ENCODE measurements around the gene LARGE1.

LARGE1 gene

GRCh38 chr22:33328789-33329296 lies 591.4 kb downstream of the LARGE1 start:
- 0 out of 2 replicates have a peak, but pooled peaks cover 4% of the 10 kb centered on the region for H3K36me3 ChIP-seq (ENCODE audit: insufficient read depth, low read length)
- no peak overlapping the region for H3K9ac ChIP-seq (ENCODE audit: low read depth, low read length)
- no peaks in the 10 kb centered on the region for H3K9me3 ChIP-seq (ENCODE audit: control insufficient read depth, insufficient read depth, low read length)
- no peaks in the 10 kb centered on the region for H3K4me1 ChIP-seq (ENCODE audit: insufficient read depth, low read length)

- no peaks in the 10 kb centered on the region for H3K4me1 ChIP-seq (ENCODE audit: insufficient read depth, low read length)
- no peaks in the 10 kb centered on the region for H3K9me3 ChIP-seq (ENCODE audit: control insufficient read depth, insufficient read depth, low read length)
- 0 out of 2 replicates have a peak, but pooled peaks cover 4% of the 10 kb centered on the region for H3K36me3 ChIP-seq (ENCODE audit: insufficient read depth, low read length)
- no peak overlapping the region for H3K9ac ChIP-seq (ENCODE audit: low read depth, low read length)
Observed at GRCh38 chr22:33327348-33327860, 592.9 kb downstream of the LARGE1 start.

GRCh38 chr22:33326540-33327295 lies 593.6 kb downstream of the LARGE1 start:
- Histone ChIP-seq H3K36me3 (ENCODE audit: insufficient read depth, low read length) (0 out of 2 replicates have a peak, but pooled peaks cover 4% of the 10 kb centered on the region), H3K4me1 (ENCODE audit: insufficient read depth, low read length) (no peaks in the 10 kb centered on the region), H3K9ac (ENCODE audit: low read depth, low read length) (no peak overlapping the region), H3K9me3 (ENCODE audit: control insufficient read depth, insufficient read depth, low read length) (no peaks in the 10 kb centered on the region)

GRCh38 chr22:33325232-33326004 lies 594.9 kb downstream of the LARGE1 start:
- H3K36me3 ChIP-seq (ENCODE audit: insufficient read depth, low read length): 0 out of 2 replicates have a peak, but pooled peaks cover 4% of the 10 kb centered on the region
- no peaks in the 10 kb centered on the region for H3K4me1 ChIP-seq (ENCODE audit: insufficient read depth, low read length)
- no peak overlapping the region for H3K9ac ChIP-seq (ENCODE audit: low read depth, low read length)
- H3K9me3 ChIP-seq (ENCODE audit: control insufficient read depth, insufficient read depth, low read length): no peaks in the 10 kb centered on the region

GRCh38 chr22:33324228-33324627 lies 596.0 kb downstream of the LARGE1 start:
- Histone ChIP-seq H3K9ac (ENCODE audit: low read depth, low read length) (no peak overlapping the region), H3K9me3 (ENCODE audit: control insufficient read depth, insufficient read depth, low read length) (no peaks in the 10 kb centered on the region), H3K36me3 (ENCODE audit: insufficient read depth, low read length) (no peaks in the 10 kb centered on the region), H3K4me1 (ENCODE audit: insufficient read depth, low read length) (no peaks in the 10 kb centered on the region)

GRCh38 chr22:33321466-33321865 lies 598.8 kb downstream of the LARGE1 start:
- Histone ChIP-seq H3K4me1 (ENCODE audit: insufficient read depth, low read length) (no peaks in the 10 kb centered on the region), H3K9ac (ENCODE audit: low read depth, low read length) (no peak overlapping the region), H3K9me3 (ENCODE audit: control insufficient read depth, insufficient read depth, low read length) (no peaks in the 10 kb centered on the region; the same call in 1 of the 2 replicates), H3K36me3 (ENCODE audit: insufficient read depth, low read length) (no peaks in the 10 kb centered on the region)

- no peaks in the 10 kb centered on the region; the same call in 1 of the 2 replicates for H3K36me3 ChIP-seq (ENCODE audit: insufficient read depth, low read length)
- H3K9ac ChIP-seq (ENCODE audit: low read depth, low read length): no peak overlapping the region
- no peaks in the 10 kb centered on the region for H3K4me1 ChIP-seq (ENCODE audit: insufficient read depth, low read length)
- no peaks in the 10 kb centered on the region; the same call in 1 of the 2 replicates for H3K9me3 ChIP-seq (ENCODE audit: control insufficient read depth, insufficient read depth, low read length)
Observed at GRCh38 chr22:33315954-33316353, 604.3 kb downstream of the LARGE1 start.

- no peaks in the 10 kb centered on the region for H3K4me1 ChIP-seq (ENCODE audit: insufficient read depth, low read length)
- no peaks in the 10 kb centered on the region; the same call in 1 of the 2 replicates for H3K36me3 ChIP-seq (ENCODE audit: insufficient read depth, low read length)
- H3K9ac ChIP-seq (ENCODE audit: low read depth, low read length): no peak overlapping the region
- no peaks in the 10 kb centered on the region; the same call in 1 of the 2 replicates for H3K9me3 ChIP-seq (ENCODE audit: control insufficient read depth, insufficient read depth, low read length)
Observed at GRCh38 chr22:33315117-33315516, 605.2 kb downstream of the LARGE1 start.

GRCh38 chr22:33314316-33314715 lies 606.0 kb downstream of the LARGE1 start:
- Histone ChIP-seq H3K36me3 (ENCODE audit: insufficient read depth, low read length) (no peaks in the 10 kb centered on the region; the same call in 1 of the 2 replicates), H3K9me3 (ENCODE audit: control insufficient read depth, insufficient read depth, low read length) (no peaks in the 10 kb centered on the region; the same call in 1 of the 2 replicates), H3K9ac (ENCODE audit: low read depth, low read length) (no peak overlapping the region), H3K4me1 (ENCODE audit: insufficient read depth, low read length) (no peaks in the 10 kb centered on the region)

GRCh38 chr22:33303099-33303498 lies 617.2 kb downstream of the LARGE1 start:
- Histone ChIP-seq H3K36me3 (ENCODE audit: insufficient read depth, low read length) (peaks cover 7% of the 10 kb centered on the region; the same call in 1 of the 2 replicates), H3K4me1 (ENCODE audit: insufficient read depth, low read length) (no peaks in the 10 kb centered on the region), H3K9me3 (ENCODE audit: control insufficient read depth, insufficient read depth, low read length) (no peaks in the 10 kb centered on the region), H3K9ac (ENCODE audit: low read depth, low read length) (no peak overlapping the region)

GRCh38 chr22:33302549-33302948 lies 617.7 kb downstream of the LARGE1 start:
- Histone ChIP-seq H3K9me3 (ENCODE audit: control insufficient read depth, insufficient read depth, low read length) (no peaks in the 10 kb centered on the region), H3K4me1 (ENCODE audit: insufficient read depth, low read length) (no peaks in the 10 kb centered on the region), H3K9ac (ENCODE audit: low read depth, low read length) (no peak overlapping the region), H3K36me3 (ENCODE audit: insufficient read depth, low read length) (peaks cover 7% of the 10 kb centered on the region; the same call in 1 of the 2 replicates)

- no peaks in the 10 kb centered on the region for H3K4me1 ChIP-seq (ENCODE audit: insufficient read depth, low read length)
- H3K36me3 ChIP-seq (ENCODE audit: insufficient read depth, low read length): peaks cover 7% of the 10 kb centered on the region; the same call in 1 of the 2 replicates
- no peaks in the 10 kb centered on the region for H3K9me3 ChIP-seq (ENCODE audit: control insufficient read depth, insufficient read depth, low read length)
- no peak overlapping the region for H3K9ac ChIP-seq (ENCODE audit: low read depth, low read length)
Observed at GRCh38 chr22:33302049-33302545, 618.2 kb downstream of the LARGE1 start.

GRCh38 chr22:33300165-33300564 lies 620.1 kb downstream of the LARGE1 start:
- Histone ChIP-seq H3K4me1 (ENCODE audit: insufficient read depth, low read length) (no peaks in the 10 kb centered on the region), H3K9ac (ENCODE audit: low read depth, low read length) (no peak overlapping the region), H3K36me3 (ENCODE audit: insufficient read depth, low read length) (peaks cover 7% of the 10 kb centered on the region; the same call in 1 of the 2 replicates), H3K9me3 (ENCODE audit: control insufficient read depth, insufficient read depth, low read length) (no peaks in the 10 kb centered on the region)

Measured in ES-I3 (cell line).